NCI-H187 (cell line): ENCODE data around the gene VASH2.

Experiments used
- DNase-seq, 2 experiments: peaks; one replicate each; lab custom pipeline; 2025; lab: John Stamatoyannopoulos, UW

The VASH2 gene

DNA sequence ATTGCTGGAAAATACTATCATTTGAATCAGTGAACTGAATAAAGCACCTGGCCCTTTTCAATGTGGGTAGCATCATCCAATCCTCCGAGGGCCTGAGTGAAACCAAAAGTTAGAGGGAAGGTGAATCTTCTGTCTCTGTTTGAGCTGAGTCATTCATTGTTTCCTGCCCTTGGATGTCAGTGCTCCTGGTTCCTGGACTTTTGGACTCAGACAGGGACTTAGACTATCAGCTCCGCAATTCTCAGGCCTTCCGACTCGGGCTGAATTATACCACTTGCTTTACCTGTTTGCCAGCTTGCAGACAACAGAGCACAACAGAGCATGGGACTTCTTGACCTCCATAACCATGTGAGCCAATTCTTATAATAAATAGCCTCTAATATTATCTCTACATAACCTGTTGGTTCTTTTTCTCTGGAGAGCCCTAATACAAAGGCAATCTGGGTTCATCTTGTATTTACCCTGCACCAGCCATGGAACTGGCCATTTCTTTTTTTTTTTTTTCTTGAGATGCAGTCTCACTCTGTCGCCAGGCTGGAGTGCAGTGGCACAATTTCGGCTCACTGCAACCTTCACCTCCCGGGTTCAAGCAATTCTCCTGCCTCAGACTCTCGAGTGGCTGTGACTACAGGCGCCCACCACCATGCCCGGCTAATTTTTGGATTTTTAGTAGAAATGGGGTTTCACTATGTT is 19.2 kb upstream of the VASH2 start:
- no peak for DNase-seq

DNA sequence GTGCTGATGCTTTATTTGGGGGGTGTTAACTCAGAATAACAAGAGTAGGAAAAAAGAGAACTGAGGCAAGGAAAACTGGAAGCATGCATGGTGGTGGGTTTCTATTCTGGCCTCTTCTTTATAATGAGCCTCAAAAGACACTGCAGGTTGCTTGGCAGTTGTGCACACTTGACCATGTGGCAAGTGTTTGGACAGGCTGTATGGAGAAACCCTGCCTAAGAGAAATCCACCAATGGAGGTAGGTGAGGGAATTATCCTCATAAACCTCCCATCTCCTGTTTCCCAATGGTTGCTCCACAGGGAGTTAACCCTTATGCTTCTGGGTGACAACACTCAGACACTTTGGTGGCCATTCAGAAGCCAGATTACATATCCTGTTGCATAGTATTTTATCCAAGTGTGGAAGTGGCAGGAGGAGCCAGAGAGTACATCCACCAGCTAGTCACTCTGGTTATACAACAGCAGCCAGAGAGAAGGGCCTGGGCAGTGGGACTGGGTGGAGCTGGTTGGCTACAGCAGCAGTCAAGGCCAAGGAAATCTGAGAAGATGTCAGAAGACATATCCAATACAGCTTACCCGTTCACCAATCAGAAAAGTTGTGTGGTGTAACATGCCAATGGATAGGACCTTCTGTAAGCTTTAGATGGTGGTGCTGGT is 16.4 kb upstream of the VASH2 start:
- DNase-seq, result no peak

DNA sequence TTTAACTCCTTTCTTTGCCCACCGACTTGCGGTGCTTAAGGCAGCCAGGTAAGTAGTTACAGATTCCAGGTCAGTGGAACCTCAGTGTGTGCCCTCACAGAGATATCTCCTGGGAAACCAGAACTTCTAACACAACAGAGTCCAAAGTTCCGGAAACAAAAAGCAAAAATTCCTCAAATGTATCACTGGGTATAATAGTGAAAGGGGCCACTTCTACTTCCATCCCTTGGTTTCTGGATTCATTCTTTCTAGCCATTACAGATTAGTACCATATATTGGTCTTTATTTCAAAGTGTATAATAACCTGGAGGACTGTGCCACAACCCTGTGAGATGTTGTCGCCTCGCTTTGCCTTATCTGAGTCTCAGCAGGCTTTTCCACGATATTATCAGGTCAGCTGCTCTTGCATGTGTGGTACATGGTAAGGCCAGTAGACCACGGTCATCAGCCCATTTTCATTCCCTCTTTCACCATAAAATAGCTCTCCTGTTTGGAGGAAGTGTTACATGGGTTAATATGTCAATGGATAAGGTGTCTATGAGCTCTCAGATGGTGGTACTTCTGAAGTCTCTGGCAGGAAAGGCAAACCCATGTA is 14.9 kb upstream of the VASH2 start:
- DNase-seq, result no peak

DNA sequence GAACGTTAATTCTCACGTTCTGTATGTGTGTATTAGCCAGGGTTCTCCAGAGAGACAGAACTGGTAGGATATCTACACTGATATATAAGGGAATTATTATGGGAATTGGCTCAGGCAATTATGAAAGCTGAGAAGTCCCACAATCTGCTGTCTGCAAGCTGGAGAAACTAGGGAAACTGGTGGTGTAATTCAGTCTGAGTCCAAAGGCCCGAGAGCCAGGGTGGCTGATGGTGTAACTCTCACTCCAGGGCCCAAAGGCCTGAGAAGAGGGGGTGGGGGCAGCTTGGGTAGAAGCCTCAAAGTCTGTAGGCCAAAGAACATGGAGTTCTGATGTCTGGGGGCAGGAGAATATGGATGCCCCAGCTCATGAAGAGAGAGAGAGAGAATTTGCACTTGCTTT is 13.3 kb upstream of the VASH2 start:
- DNase-seq, result no peak

DNA sequence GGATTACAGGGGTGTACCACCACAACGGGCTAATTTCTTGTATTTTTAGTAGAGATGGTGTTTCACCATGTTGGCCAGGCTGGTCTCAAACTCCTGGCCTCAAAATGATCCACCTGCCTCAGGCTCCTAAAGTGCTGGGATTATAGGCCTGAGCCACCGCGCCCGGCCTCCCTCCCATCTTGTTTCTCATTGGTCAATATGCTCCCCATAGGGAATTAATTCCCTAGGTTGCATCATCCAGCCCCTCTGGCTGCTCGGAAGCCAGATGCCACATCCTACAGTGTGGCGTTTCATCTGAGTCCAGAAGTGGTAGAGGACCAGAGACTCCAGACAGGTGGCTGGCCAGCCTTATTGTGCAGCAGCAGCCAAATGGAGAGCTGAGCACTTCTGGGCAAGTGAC is 11.5 kb upstream of the VASH2 start:
- DNase-seq, result no peak

DNA sequence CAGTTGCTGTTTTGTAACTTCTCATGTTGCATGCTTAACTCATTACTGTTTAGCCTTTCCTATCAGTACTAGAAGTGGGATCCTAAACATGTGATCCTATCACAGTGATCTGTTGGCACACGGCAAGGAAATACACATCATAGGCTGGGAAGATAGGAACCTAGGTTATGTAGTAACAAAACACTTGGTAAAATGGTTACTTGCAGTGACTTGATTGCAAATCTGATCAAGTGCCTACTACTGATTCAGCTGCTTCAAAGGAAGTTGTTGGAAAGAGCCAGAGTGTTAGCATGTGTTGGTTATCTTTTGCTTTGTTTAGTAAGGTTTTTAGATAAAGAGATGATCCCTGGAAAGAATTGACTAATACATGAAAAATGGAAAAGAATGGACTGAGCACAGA is 8.9 kb upstream of the VASH2 start:
- no peak for DNase-seq

DNA sequence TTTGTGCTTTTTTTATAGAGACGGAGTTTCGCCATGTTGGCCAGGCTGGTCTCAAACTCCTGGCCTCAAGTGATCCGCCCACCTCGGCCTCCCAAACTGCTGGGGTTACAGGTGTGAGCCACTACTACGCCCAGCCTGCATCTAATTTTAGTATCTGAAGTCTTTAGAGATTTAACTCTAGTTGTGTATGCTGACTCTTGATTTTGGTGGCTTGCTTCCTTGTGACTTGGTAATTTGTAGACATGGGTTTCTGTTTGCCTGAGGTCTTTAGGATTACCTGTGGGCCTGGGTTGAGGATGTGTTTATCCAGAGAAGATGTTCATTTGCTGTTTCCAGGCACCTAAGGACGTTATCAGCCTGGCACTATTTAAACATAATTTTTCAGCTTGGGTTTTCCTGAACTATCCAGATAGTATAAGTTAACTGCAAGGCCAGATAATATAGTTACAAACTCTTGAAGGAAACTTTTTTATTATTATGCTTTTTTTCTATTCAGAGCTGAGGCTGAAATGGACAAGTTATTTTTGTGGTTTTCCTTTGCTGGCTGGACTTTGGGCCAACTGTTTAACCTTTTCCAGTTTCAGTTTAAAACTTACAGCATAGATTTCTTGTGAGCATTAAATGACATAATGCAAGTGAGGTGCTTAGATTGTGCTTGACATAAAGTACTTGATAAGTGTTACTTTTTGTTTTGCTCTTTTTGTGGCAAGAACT is 7.5 kb upstream of the VASH2 start:
- DNase-seq, result no peak

DNA sequence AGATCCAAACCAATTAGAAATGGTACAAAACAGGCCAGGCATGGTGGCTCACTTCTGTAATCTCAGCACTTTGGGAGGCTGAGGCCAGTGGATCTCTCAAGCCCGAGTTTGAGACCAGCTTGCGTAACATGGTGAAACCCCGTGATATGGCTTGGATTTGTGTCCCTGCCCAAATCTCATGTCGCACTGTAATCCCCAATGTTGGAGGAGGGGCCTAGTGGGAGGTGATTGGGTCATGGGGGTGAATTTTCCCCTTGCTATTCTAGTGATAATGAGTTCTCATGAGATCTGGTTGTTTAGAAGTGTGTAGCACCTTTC is 7.0 kb upstream of the VASH2 start:
- DNase-seq, result no peak

DNA sequence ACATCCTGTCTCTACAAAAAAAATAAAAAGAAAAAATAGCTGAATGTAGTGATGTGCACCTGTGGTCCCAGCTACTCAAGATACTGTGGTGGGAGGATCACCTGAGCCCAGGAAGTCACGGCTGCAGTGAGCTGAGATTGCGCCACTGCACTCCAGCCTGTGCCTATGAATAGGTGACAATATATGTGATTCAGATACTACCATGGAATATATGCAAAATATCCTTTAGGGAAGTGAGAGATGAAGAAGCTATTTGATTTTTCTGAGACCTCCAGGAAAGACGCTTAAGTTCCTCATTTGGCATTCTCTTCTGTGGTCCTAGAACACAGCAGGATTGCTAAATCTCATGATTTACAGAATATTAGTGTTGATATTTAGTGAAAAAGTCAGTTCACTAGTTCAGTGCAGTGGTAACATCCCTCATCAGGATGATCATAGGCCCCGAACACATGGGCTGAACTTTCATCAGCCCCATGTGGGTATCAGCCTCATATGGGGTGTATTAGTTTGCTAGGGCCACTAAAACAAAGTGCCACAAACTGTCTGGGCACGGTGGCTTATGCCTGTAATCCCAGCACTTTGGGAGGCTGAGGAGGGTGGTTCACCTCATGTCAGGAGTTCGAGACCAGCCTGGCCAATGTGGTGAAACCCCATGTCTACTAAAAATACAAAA is 6.0 kb upstream of the VASH2 start:
- no peak for DNase-seq

DNA sequence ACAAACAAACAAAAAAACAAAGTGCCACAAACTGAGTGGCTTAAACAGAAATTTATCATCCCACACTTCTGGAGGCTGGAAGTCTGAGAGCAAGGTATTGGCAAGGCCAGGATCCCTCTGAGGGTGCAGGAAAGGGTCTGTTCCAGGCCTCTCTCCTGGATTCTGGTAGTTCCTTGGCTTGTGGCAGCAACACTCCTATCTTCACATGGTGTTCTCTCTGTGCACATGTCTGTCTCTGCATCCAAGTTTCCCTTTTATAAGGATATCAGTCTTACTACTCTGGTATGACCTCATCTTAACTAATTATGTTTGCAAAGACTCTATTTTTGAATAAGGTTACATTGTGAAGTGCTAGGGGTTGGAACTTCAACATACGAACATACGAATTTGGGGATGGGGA is 5.3 kb upstream of the VASH2 start:
- DNase-seq, result no peak

DNA sequence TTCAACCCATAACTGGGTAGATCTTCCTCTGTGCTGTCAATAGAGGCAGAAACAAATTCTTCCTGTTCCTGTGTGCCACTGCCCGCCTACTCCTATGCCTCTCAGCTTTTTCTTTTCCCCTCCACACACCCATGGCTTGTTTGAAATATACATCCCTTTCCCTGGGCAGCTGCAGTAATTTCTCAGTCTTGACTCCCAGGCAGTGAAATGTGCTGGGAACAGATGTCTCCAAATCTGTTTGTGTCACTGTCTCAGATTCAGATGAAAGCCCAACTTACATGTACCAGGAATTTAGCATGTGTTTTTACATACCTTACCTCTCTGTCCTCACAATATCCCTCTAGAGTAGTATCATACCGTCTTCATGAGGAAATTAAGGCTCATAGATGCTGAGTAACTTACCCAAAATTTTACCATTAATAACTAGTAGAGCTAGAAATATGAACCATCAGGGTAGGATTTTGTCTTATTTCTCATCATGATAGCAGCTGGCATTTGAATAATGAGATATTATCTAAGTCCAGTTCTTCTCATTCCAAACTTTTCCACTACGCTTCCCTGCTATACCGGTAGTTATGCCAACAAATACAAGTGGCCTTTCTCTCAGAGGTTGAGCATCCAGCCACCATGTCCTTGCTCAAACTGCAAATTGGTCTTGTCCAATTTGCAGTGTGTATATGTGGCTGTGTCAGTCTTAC is 4.7 kb upstream of the VASH2 start:
- no peak for DNase-seq

DNA sequence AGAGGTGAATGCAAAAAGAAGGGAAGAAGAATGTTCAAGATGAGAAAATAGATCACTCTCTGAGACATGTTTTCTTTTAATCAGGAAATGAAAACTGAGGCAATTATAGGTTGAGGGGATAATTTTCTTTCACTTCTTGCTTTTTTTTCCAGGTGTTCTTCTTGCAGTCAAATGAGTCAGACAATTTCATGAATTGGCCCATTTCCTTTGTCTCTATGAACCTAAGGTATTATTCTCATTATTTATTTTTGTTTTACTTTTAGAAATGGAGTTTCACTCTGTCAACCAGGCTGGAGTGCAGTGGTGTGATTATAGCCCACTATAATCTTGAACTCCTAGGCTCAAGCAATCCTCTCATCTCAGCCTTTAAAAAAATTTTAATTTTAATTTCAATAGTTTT is 3.5 kb upstream of the VASH2 start:
- DNase-seq, result no peak

DNA sequence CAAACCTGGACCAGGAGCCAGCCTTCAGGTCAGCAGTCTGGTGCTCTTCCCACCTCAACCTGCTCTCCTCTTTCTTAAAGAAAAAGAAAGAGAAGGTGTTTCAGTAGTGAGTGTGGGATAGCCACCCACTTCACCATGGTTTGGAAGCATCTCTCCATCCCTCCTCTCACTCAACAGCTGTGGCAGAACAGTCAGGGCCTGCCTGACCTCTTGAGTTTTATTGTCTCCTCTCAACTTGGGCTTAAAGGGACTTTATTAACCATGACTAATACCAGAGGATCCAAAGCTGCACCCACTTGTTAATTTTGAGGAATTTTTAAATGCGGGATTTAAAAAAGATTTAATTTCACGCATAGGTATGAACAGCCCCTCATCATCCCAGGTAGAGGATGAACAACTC is 570 bp upstream of the VASH2 start:
- DNase-seq, result no peak

DNA sequence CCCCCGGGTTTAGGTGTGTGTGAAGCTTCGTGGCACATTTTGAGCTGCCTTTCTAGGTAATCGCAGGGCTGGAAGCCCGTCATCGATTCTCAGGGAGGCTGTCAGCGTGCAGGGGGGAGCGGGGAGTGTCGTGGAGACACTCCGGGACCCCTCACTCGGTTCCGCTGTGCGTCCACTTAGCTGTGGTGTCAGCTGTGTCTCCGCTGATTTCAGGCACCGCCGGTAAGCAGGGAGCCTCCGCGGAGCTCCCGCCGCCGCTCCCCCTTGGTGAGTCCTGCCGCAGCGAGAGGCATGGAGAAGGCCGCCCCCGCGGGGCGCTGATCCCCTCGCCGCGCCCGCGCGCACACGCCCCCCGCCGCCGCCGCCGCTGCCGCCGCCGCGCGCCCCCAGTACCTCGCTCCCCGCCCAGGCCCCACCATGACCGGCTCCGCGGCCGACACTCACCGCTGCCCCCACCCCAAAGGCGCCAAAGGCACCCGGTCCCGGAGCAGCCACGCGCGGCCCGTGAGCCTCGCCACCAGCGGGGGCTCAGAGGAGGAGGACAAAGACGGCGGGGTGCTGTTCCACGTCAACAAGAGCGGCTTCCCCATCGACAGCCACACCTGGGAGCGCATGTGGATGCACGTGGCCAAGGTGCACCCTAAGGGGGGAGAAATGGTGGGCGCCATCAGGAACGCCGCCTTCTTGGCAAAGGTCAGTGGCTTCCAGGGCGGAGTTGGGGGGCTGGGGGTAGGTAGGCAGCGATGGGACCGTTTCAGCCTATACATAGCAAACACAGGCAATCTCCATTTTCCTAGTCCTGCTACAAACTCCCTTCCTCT is 995 bp downstream of the VASH2 start:
- no peak for DNase-seq

DNA sequence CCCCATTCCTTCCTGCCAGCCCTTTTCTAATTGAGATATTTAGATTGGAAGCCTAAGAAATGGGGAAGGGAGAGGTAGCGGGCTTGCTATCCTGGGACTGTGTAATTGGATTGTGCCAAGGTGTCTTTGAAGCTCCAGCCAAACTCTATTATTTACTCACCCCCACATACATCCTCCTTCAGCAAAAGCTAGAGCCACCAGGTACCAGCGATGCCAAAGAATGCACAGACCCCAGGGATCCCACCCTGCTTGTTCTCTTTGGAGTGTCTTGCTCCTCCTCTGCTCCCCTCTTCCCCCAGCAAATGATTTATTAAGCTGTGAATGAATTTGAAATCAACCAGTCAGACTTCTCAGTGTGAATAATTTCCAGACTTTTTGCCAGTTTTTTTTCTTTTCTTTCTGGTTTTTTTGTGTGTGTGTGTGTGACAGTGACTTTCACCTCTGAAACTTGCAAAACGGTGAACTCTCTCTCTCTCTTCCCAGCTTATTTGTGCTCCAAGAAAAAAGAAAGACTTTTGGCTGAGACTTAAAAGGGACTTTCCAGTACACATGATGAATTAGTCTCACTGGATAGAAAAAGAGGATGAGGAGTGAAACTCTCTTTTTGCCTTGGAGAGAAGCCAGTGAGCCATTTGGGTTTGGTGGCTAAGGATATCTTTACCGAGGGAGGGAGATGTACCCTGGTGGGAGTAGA is 1.8 kb downstream of the VASH2 start:
- DNase-seq, result no peak

DNA sequence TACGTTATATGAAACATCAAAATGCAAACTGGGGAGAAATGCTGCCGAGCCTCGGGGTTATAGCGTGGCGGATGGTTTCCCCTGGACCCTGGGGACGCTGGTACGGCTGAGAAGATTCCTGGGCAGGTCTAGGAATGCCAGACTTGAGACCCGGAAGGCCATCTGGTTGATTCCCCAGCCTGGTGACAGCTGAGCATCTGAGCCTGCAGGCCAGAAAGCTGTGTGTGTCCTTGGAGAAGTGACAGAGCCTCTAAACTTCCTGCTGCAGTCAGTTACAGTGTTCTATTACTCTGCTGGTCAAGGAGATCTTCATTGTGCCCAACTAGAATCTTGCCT is 2.3 kb downstream of the VASH2 start:
- no peak for DNase-seq

DNA sequence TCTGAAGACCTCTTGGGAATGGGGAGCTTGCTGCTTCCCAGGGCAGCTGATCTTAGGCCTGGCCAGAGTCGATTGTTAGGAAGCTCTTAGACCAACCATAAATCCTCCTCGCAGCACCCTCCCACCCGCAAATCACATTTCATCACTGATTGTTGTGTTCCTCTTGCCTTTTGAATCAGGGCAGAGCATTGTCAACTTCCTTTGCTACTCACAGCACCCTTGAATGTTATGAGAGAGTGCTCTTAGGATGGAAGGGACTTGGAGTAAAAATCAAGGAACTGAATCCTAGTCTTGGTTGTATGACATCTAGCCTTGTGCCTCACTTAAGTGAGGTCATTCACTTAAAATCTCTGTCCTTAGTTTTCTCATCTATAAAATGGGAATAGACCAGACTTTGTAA is 3.0 kb downstream of the VASH2 start:
- DNase-seq, result no peak

DNA sequence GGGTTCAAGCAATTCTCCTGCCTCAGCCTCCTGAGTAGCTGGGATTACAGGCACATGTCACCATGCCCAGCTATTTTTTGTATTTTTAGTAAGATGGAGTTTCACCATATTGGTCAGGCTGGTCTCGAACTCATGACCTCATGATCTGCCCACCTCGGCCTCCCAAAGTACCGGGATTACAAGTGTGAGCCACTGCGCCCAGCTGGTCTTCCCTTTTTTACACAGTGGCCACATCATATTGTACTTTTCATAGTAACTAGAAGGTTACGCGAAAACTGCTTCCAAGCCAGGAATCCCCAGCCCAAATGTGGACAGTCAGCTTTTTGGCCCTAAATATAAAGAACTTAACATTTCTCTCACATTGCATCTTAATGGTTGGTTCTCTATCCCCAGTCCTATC is 4.2 kb downstream of the VASH2 start:
- no peak for DNase-seq

DNA sequence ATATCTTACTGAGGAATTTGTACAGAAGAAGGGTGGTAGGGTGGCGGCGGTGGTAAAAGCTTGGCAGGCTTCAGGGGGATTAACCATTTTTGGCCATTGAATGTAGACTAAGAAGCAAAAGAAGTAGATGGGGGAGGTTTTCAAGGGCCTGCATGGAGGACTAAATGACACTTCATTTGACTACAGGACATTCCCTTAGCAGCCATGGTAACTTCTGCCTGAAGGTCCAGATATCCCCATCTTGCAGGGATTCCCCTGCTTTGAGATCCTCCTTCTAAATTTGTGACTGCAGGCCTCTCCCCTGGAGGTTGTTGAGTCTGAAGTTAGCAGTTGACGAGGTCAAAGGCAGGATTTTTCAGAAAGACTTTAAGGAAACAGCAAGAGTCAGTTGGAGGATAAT is 4.8 kb downstream of the VASH2 start:
- no peak for DNase-seq

DNA sequence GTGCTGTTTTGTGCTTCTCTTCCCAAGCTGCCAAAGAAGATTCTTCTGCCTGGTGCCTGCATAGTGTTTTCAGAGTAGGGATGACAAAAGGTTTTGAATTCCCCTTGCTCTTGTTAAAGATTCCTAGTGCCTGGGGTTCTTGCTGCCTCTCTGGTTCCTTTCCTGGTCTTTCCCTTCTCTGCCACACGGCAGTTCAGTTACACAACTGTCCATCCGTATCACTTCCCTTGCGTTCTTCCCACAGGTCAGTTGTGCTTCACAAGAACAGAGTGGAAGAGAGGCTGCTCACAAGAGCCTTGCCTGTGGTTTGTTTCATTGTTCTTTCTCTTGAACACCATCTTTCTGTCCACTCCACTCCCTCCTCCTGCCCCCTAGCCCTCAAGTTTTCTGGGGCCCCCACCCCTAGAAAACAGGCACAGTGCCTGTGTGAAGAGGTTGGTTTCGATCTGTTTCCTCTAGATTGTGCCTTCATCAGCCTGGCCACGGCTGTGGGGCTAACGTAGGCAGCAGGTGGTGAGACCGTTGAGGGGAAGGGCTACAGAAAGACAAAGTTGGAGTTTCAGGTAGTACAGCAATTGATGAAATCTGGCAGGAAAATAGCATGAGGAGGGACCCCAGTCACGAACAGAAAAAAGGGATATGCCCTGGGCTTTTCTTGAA is 5.8 kb downstream of the VASH2 start:
- no peak for DNase-seq
